Measurements from ENCODE around the gene ACACA.

DNA sequence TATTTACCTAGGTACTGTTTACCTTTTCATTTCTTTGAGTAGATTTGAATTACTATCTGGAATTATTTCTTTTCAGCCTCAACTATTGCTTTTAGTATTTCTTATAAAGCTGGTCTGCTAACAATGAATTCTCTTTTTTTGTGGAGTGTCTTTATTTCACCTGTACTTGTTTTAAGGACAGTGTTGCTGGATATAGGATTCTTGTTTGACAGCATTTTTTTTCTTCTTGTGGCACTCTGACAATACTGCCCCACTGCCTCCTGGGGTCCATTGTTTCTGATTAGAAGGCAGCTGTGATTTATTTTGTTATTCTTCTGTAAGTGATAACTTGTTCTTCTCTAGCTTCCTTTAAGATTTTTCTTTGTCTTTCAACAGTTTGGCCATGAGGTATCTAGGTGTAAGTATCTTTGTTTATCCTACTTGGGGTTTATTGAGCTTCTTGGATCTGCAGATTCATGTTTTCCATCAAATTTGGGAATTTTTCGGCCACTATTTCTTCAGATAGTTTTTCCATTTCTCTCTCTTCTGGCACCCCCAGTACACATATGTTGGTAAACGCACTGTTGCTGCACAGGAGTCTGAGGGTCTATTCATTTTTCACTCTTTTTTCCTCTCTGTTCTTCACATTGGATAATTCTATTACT is 327.4 kb downstream of the ACACA start:
- TF ChIP-seq POLR2A (IDR thresholded peaks at IDR 0.05), result no peak
- TF ChIP-seq, protein P1, sequence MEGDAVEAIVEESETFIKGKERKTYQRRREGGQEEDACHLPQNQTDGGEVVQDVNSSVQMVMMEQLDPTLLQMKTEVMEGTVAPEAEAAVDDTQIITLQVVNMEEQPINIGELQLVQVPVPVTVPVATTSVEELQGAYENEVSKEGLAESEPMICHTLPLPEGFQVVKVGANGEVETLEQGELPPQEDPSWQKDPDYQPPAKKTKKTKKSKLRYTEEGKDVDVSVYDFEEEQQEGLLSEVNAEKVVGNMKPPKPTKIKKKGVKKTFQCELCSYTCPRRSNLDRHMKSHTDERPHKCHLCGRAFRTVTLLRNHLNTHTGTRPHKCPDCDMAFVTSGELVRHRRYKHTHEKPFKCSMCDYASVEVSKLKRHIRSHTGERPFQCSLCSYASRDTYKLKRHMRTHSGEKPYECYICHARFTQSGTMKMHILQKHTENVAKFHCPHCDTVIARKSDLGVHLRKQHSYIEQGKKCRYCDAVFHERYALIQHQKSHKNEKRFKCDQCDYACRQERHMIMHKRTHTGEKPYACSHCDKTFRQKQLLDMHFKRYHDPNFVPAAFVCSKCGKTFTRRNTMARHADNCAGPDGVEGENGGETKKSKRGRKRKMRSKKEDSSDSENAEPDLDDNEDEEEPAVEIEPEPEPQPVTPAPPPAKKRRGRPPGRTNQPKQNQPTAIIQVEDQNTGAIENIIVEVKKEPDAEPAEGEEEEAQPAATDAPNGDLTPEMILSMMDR (IDR thresholded peaks at IDR 0.05), result no peak

All from uterus (tissue), 2 donors.